A673 (cell line): ENCODE results near the gene LRRC2. TPM values are rescaled to one million over a fixed set of nuclear protein-coding genes. Genes with fewer than 3 reads are reported as not detected.

Source experiments
- BruUV-seq: library from RNA; stranded (reverse); fragments of 400-500 nt; replicated peaks from 2 replicates; lab custom pipeline; 2021; lab: Mats Ljungman, UMichigan
- CTCF ChIA-PET: fragments of 300-600 bp; sonication (Branson Sonifier 250); formaldehyde crosslinking; loops from one replicate; lab custom pipeline; 2022; ENCODE audit warnings: antibody characterized with exemption; lab: Charles Lee
- POLR2A ChIA-PET: fragments of 300-600 bp; sonication (Branson Sonifier 250); formaldehyde crosslinking; loops from one replicate; lab custom pipeline; 2022; ENCODE audit warnings: antibody characterized with exemption; ENCODE audit not compliant: low non-redundant PET; lab: Charles Lee
- DNase-seq: peaks from one replicate; pipeline ENCODE4 v3.0.0-alpha.2; 2015; ENCODE audit warnings: low spot score
- H3K27ac ChIP-seq: fragments of 200-600 bp; sonication (generic); 2 replicates; pipeline ENCODE4 v1.5.1; 2016; ENCODE audit warnings: mixed run types, low read depth, mild to moderate bottlenecking, mixed read lengths, antibody characterized with exemption, low read length; ENCODE audit not compliant: poor library complexity, severe bottlenecking
- H3K27me3 ChIP-seq: fragments of 200-600 bp; sonication (generic); replicated peaks from 2 replicates; pipeline ENCODE4 v1.6.1; 2017; ENCODE audit warnings: mixed run types, low read depth, mild to moderate bottlenecking, mixed read lengths, antibody characterized with exemption, low read length; ENCODE audit not compliant: insufficient read depth, poor library complexity
- H3K36me3 ChIP-seq: fragments of 200-600 bp; sonication (generic); 2 replicates; pipeline ENCODE4 v1.6.1; 2016; ENCODE audit warnings: mixed run types, mild to moderate bottlenecking, mixed read lengths, antibody characterized with exemption, low read length; ENCODE audit not compliant: insufficient read depth, poor library complexity, severe bottlenecking
- H3K4me1 ChIP-seq: fragments of 200-600 bp; sonication (generic); 2 replicates; pipeline ENCODE4 v1.6.1; 2017; ENCODE audit warnings: mixed run types, mild to moderate bottlenecking, mixed read lengths, antibody characterized with exemption, low read length; ENCODE audit not compliant: insufficient read depth, poor library complexity, severe bottlenecking
- H3K4me3 ChIP-seq: fragments of 200-600 bp; sonication (generic); 2 replicates; pipeline ENCODE4 v1.5.1; 2016; ENCODE audit warnings: low read depth, mixed run types, mild to moderate bottlenecking, mixed read lengths, low read length; ENCODE audit not compliant: poor library complexity, severe bottlenecking
- H3K9me3 ChIP-seq: fragments of 200-600 bp; sonication (generic); 2 replicates; pipeline ENCODE4 v1.6.1; 2016; ENCODE audit warnings: mixed run types, low read depth, mild to moderate bottlenecking, mixed read lengths, antibody characterized with exemption, low read length; ENCODE audit not compliant: poor library complexity, severe bottlenecking
- CTCF ChIP-seq: fragments of 300-800, 200-600 bp; sonication (generic); conservative IDR thresholded peaks from 2 replicates; pipeline ENCODE4 v1.5.1; 2017; ENCODE audit warnings: low read depth, mild to moderate bottlenecking, antibody characterized with exemption, low read length, moderate library complexity, mixed read lengths
- EZH2 ChIP-seq: fragments of 200-600 bp; sonication (generic); IDR thresholded peaks from 2 replicates; pipeline ENCODE4 v1.6.1; 2017; ENCODE audit warnings: borderline replicate concordance, low read depth, mild to moderate bottlenecking, mixed read lengths, antibody characterized with exemption, low read length; ENCODE audit not compliant: poor library complexity, severe bottlenecking
- intact Hi-C: fragments of 100-400 bp; cut with micrococcal nuclease; formaldehyde crosslinking; loops from one replicate; pipeline ENCODE4 v1.10.0; 2022; ENCODE audit not compliant: unreplicated experiment
- total RNA-seq: library from RNA; stranded (reverse); gene quantifications from 2 replicates; pipeline ENCODE4 v1.2.3, GENCODE V29; 2021

The LRRC2 gene
- total RNA-seq, 1 experiment from 2014 or later = 0.28 TPM

DNA sequence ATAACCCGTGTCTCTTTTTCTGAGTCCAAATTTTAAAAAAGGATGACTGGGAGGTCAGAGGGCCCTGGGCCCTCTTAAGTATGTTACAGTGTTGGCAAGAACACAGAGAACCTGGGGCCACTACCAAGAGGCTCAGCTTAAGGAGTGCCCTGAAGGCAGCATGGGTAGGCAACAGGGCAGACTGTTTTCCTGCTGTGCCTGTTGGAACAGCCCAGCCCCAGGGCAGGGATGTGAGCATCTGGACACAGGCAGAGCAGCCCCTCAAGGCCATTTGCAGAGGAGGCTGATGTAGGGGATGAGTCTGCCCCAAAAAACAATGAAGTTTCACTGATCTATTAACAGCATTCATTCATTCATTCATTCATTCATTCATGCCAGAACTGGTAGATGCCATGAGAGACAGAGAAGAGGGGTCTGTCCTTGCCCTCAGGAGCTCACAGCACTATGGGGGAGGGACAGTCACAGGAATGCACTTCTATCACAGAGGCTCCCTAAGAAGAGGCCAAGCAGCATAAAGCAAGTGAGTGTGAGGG, 99.2 kb downstream of the LRRC2 start:
- Histone ChIP-seq H3K9me3 (no peaks in the 10 kb centered on the region), H3K36me3 (no peaks in the 10 kb centered on the region), H3K27ac (no peak overlapping the region), H3K4me1 (no peaks in the 10 kb centered on the region), H3K27me3 (no peaks in the 10 kb centered on the region), H3K4me3 (no peak overlapping the region)
- CTCF ChIA-PET = no interaction called here
- no peak for DNase-seq
- intact Hi-C loops = no loop called here
- TF ChIP-seq CTCF = no peak
- no peak for TF ChIP-seq EZH2
- no TSS peak for BruUV-seq
- POLR2A ChIA-PET = no interaction called here

DNA sequence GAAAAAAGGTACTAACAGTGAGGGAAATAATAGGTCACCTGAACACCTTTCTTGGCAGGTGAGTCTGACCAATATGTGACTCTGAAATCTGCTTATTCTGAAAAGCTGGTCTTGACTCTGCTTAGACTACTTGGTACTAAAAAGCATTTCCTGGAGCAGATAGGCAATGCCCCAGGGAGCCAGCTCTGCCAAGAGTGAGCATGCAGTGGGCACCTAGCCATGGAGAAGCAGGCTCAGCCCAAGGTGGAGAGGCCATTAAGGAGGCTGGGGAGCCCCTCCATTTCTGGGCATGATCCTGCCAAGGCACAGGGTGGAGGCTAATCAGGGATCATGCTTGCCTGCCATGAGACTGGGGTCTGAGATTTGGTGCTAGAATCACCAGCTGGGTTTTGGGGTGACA, 99.8 kb downstream of the LRRC2 start:
- ChIA-PET CTCF (no interaction called here), POLR2A (no interaction called here)
- Histone ChIP-seq H3K4me1 (no peaks in the 10 kb centered on the region), H3K36me3 (no peaks in the 10 kb centered on the region), H3K27me3 (no peaks in the 10 kb centered on the region), H3K4me3 (no peak overlapping the region), H3K9me3 (no peaks in the 10 kb centered on the region), H3K27ac (no peak overlapping the region)
- TF ChIP-seq EZH2 (no peak), CTCF (no peak)
- BruUV-seq = no TSS peak
- no peak for DNase-seq
- intact Hi-C loops = no loop called here

Other genes with a start within 250 kb of the LRRC2 start
- not detected in 2 replicates for gene CCR2, start 212.2 kb downstream of the LRRC2 start, total RNA-seq
- not detected in 2 replicates for gene CCR5, start 195.4 kb downstream of the LRRC2 start, total RNA-seq
- not detected in 2 replicates for gene CCRL2, start 159.0 kb downstream of the LRRC2 start, total RNA-seq
- not detected in 2 replicates for gene LTF, start 101.4 kb downstream of the LRRC2 start, total RNA-seq
- gene RTP3, start 68.3 kb downstream of the LRRC2 start, total RNA-seq = not detected in 2 replicates
- gene FAM240A, start 46.2 kb upstream of the LRRC2 start, total RNA-seq = not detected in 2 replicates
- 0.20 and 0.24 TPM in 2 replicates for gene ALS2CL, start 127.4 kb upstream of the LRRC2 start, total RNA-seq
- gene TMIE, start 135.1 kb upstream of the LRRC2 start, total RNA-seq = 0.17 TPM in 1 of 2 replicates, not detected in the other
- not detected in 2 replicates for gene PRSS50, start 151.6 kb upstream of the LRRC2 start, total RNA-seq